Measurements from ENCODE around the gene ZBTB14. TPM values are rescaled to one million over a fixed set of nuclear protein-coding genes. Genes with fewer than 3 reads are reported as not detected.

The ZBTB14 gene
- total RNA-seq, 2 donors from 2014 or later, result 14.7 to 15.9 TPM

GRCh38 chr18:5300476-5301010 lies 5.0 kb upstream of the ZBTB14 start:
- Histone ChIP-seq H3K4me3 (ENCODE audit: low read length) (no peak overlapping the region), H3K27ac (ENCODE audit: low read depth, low read length) (no peak overlapping the region), H3K36me3 (ENCODE audit: control insufficient read depth, insufficient read depth, low read length) (no peaks in the 10 kb centered on the region), H3K9ac (ENCODE audit: extremely low read depth, low read length, poor library complexity, severe bottlenecking) (no peak overlapping the region), H3K4me1 (ENCODE audit: control insufficient read depth, insufficient read depth, low read length) (no peaks in the 10 kb centered on the region), H3K27me3 (ENCODE audit: control insufficient read depth, insufficient read depth, low read length, poor library complexity, severe bottlenecking) (peaks cover 40% of the 10 kb centered on the region), H3K9me3 (ENCODE audit: control insufficient read depth, low read length) (no peaks in the 10 kb centered on the region)
- Mint-ChIP-seq H3K9me3 (no peaks in the 10 kb centered on the region), H3K4me1 (peaks cover 4% of the 10 kb centered on the region), H3K4me3 (no peak overlapping the region), H3K36me3 (ENCODE audit: low read depth) (no peaks in the 10 kb centered on the region), H3K27me3 (ENCODE audit: insufficient read depth) (peaks cover 30% of the 10 kb centered on the region), H3K27ac (no peak overlapping the region)
- TF ChIP-seq CTCF (conservative IDR thresholded peaks at IDR 0.05), result no peak
- WGBS, 2 experiments (ENCODE audit: insufficient coverage in 1 of 2, insufficient read length in 1 of 2), result 63 to 85% methylated on average over 1 to 4 of the region's 4 CpGs
- DNase-seq, result no peak

- peaks cover 30% of the 10 kb centered on the region for H3K27me3 ChIP-seq (ENCODE audit: control insufficient read depth, insufficient read depth, low read length, poor library complexity, severe bottlenecking)
- WGBS, 2 experiments (ENCODE audit: insufficient coverage in 1 of 2, insufficient read length in 1 of 2), result 88 to 92% methylated on average over 10 to 16 of the region's 16 CpGs
- DNase-seq, result no peak
- H3K36me3 ChIP-seq (ENCODE audit: control insufficient read depth, insufficient read depth, low read length), result no peaks in the 10 kb centered on the region
- H3K27ac Mint-ChIP-seq, result no peak overlapping the region
- H3K36me3 Mint-ChIP-seq (ENCODE audit: low read depth), result no peaks in the 10 kb centered on the region
- H3K4me3 Mint-ChIP-seq, result no peak overlapping the region
- H3K27ac ChIP-seq (ENCODE audit: low read depth, low read length), result no peak overlapping the region
- no peaks in the 10 kb centered on the region for H3K9me3 Mint-ChIP-seq
- peaks cover 28% of the 10 kb centered on the region for H3K27me3 Mint-ChIP-seq (ENCODE audit: insufficient read depth)
- no peak for TF ChIP-seq CTCF (conservative IDR thresholded peaks at IDR 0.05)
- no peaks in the 10 kb centered on the region for H3K4me1 ChIP-seq (ENCODE audit: control insufficient read depth, insufficient read depth, low read length)
- H3K9ac ChIP-seq (ENCODE audit: extremely low read depth, low read length, poor library complexity, severe bottlenecking), result no peak overlapping the region
- peaks cover 11% of the 10 kb centered on the region for H3K4me1 Mint-ChIP-seq
- no peak overlapping the region for H3K4me3 ChIP-seq (ENCODE audit: low read length)
- H3K9me3 ChIP-seq (ENCODE audit: control insufficient read depth, low read length), result no peaks in the 10 kb centered on the region
Measured at GRCh38 chr18:5298156-5298852, 2.8 kb upstream of the ZBTB14 start.

- peaks cover 23% of the 10 kb centered on the region for H3K27me3 ChIP-seq (ENCODE audit: control insufficient read depth, insufficient read depth, low read length, poor library complexity, severe bottlenecking)
- H3K4me3 ChIP-seq (ENCODE audit: low read length), result no peak overlapping the region
Measured at GRCh38 chr18:5297597-5297996, 2.1 kb upstream of the ZBTB14 start.

More at GRCh38 chr18:5297597-5297996, 2.1 kb upstream of the ZBTB14 start:
- Histone ChIP-seq H3K4me1 (ENCODE audit: control insufficient read depth, insufficient read depth, low read length) (no peaks in the 10 kb centered on the region), H3K9me3 (ENCODE audit: control insufficient read depth, low read length) (no peaks in the 10 kb centered on the region), H3K36me3 (ENCODE audit: control insufficient read depth, insufficient read depth, low read length) (peaks cover 2% of the 10 kb centered on the region), H3K27ac (ENCODE audit: low read depth, low read length) (no peak overlapping the region), H3K9ac (ENCODE audit: extremely low read depth, low read length, poor library complexity, severe bottlenecking) (no peak overlapping the region)
- no peak overlapping the region for H3K27ac Mint-ChIP-seq
- H3K4me1 Mint-ChIP-seq, result peaks cover 11% of the 10 kb centered on the region
- DNase-seq, result no peak
- no peak for TF ChIP-seq CTCF (conservative IDR thresholded peaks at IDR 0.05)
- H3K4me3 Mint-ChIP-seq, result no peak overlapping the region
- no peaks in the 10 kb centered on the region for H3K36me3 Mint-ChIP-seq (ENCODE audit: low read depth)
- H3K9me3 Mint-ChIP-seq, result no peaks in the 10 kb centered on the region
- H3K27me3 Mint-ChIP-seq (ENCODE audit: insufficient read depth), result peaks cover 24% of the 10 kb centered on the region
- 96 to 98% methylated on average over 9 to 12 of the region's 12 CpGs for WGBS, 2 experiments (ENCODE audit: insufficient coverage in 1 of 2, insufficient read length in 1 of 2)
